Kidney (tissue), 14 donors: ENCODE measurements around the gene TMOD1. TPM values are rescaled to one million over a fixed set of nuclear protein-coding genes. Genes with fewer than 3 reads are reported as not detected.

Source experiments
- DNase-seq, 5 donors: peaks; one replicate each; pipeline ENCODE4 v3.0.0-alpha.2; 2013 to 2020
- FAIRE-seq: peaks from 2 replicates; lab custom pipeline; 2012; peaks lifted over from hg19 to GRCh38; lab: Jason Lieb, UNC
- H3K27ac ChIP-seq, 2 donors: one replicate each; pipeline ENCODE4 v1.7.0; 2013; ENCODE audit warnings: low read depth in 2 of 2, low read length in 2 of 2, inconsistent platforms in 1 of 2
- H3K27me3 ChIP-seq: one replicate; pipeline ENCODE4 v1.7.1; 2013; ENCODE audit warnings: low read length, inconsistent platforms; ENCODE audit not compliant: control insufficient read depth, insufficient read depth
- H3K36me3 ChIP-seq, 3 donors: one replicate each; pipeline versions ENCODE4 v1.7.0 to v1.7.1; 2013; ENCODE audit warnings: low read length in 3 of 3, control low read depth in 1 of 3, inconsistent platforms in 1 of 3; ENCODE audit not compliant: insufficient read depth in 3 of 3, control insufficient read depth in 2 of 3
- H3K4me1 ChIP-seq, 3 donors: one replicate each; pipeline versions ENCODE4 v1.7.0 to v1.7.1; 2013; ENCODE audit warnings: low read length in 3 of 3, inconsistent platforms in 1 of 3, low read depth in 1 of 3; ENCODE audit not compliant: control insufficient read depth in 2 of 3, insufficient read depth in 2 of 3
- H3K4me3 ChIP-seq, 3 donors: one replicate each; pipeline versions ENCODE4 v1.7.0 to v1.8.1; 2013; ENCODE audit warnings: low read length in 3 of 3, control low read depth in 1 of 3, inconsistent platforms in 1 of 3
- H3K9ac ChIP-seq, 3 donors: one replicate each; pipeline versions ENCODE4 v1.7.0 to v1.7.1; 2013; ENCODE audit warnings: low read length in 3 of 3, control low read depth in 1 of 3, inconsistent platforms in 1 of 3
- H3K9me3 ChIP-seq, 3 donors: one replicate each; pipeline versions ENCODE4 v1.7.0 to v1.7.1; 2013; ENCODE audit warnings: low read length in 3 of 3, control low read depth in 1 of 3, inconsistent platforms in 1 of 3; ENCODE audit not compliant: control insufficient read depth in 2 of 3, insufficient read depth in 1 of 3
- intact Hi-C: fragments of 100-400 bp; cut with DNase I; formaldehyde crosslinking; loops from one replicate; pipeline ENCODE4 v1.11.1; 2022
- polyA plus RNA-seq: library from polyadenylated mRNA; stranded (reverse); fragments of 350-450 nt; fragmentation: Illumina TruSeq; extraction: RNeasy Lipid Tissue Mini Kit (QIAGEN cat#74804); gene quantifications from one replicate; pipeline ENCODE4 v1.2.3, GENCODE V29; 2014; ENCODE audit warnings: low read depth, low replicate concordance; ENCODE audit not compliant: insufficient read depth
- total RNA-seq: library from RNA; stranded (reverse); fragmentation: NEBNext Ultra II Directional; extraction: Animal tissue kit (Norgen Biotek cat#: 25700); gene quantifications from one replicate; pipeline ENCODE4 v1.2.1, GENCODE V29; 2021
- TF ChIP-seq, protein P1 (sequence below): IDR thresholded peaks from 3 replicates; pipeline ENCODE4 v1.5.1; 2012; ENCODE audit warnings: mild to moderate bottlenecking, moderate library complexity, borderline replicate concordance; ENCODE audit not compliant: insufficient read depth; ENCODE audit errors: extremely low read depth
- donor health status: control.
- donor health status: control.
- donor health status: control.
- donor health status: control.
- donor health status: control.
- donor health status: DM: yes; HTN: yes; CAD: no.
- donor health status: Normal renal cell carcinoma (clear cell type).

Gene TMOD1
- total and polyA plus RNA-seq, 2 donors from 2014 or later = 8.1 to 14.9 TPM

DNA sequence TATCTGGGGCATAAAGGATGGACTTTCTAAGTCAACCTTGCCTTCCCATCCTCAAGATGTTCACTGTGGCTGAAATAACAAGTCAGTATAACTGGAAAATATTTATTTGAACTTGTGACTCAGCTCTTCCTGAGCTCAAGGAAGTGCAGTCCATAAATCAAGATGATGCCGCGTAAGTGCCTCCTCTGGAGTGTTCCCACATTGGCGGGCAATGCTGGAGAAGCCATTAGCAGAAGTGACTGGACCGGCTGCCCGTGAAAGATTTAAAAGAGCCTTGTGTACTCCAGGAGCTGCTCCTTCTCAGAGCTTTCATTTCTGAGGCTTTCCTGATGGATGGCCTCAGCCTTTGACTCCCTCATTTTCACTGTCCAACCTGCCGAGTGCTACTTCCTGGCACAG, 17.4 kb downstream of the TMOD1 start:
- FAIRE-seq = no peak
- Histone ChIP-seq H3K9me3 (no peaks in the 10 kb centered on the region), H3K4me3 (no peak overlapping the region), H3K36me3 (no peaks in the 10 kb centered on the region), H3K9ac (no peak overlapping the region), H3K27ac (peak overlapping the region in 1 of 2 donors; percentile 36), H3K4me1 (peaks cover 0 to 4% (median 0%) of the 10 kb centered on the region in 3 donors), H3K27me3 (no peaks in the 10 kb centered on the region)
- TF ChIP-seq, protein P1, sequence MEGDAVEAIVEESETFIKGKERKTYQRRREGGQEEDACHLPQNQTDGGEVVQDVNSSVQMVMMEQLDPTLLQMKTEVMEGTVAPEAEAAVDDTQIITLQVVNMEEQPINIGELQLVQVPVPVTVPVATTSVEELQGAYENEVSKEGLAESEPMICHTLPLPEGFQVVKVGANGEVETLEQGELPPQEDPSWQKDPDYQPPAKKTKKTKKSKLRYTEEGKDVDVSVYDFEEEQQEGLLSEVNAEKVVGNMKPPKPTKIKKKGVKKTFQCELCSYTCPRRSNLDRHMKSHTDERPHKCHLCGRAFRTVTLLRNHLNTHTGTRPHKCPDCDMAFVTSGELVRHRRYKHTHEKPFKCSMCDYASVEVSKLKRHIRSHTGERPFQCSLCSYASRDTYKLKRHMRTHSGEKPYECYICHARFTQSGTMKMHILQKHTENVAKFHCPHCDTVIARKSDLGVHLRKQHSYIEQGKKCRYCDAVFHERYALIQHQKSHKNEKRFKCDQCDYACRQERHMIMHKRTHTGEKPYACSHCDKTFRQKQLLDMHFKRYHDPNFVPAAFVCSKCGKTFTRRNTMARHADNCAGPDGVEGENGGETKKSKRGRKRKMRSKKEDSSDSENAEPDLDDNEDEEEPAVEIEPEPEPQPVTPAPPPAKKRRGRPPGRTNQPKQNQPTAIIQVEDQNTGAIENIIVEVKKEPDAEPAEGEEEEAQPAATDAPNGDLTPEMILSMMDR = no peak
- DNase-seq = peak; percentile 64 to 84 (median 79)
- intact Hi-C loops = no loop called here

- no peak for FAIRE-seq
- intact Hi-C loops = no loop called here
- H3K9ac ChIP-seq = no peak overlapping the region
Measured at GRCh38 chr9:97519441-97519970, 18.0 kb downstream of the TMOD1 start.

GRCh38 chr9:97521576-97522333, 20.3 kb downstream of the TMOD1 start:
- intact Hi-C loops = no loop called here
- FAIRE-seq (no peak), DNase-seq (no peak)
- Histone ChIP-seq H3K9me3 (no peaks in the 10 kb centered on the region), H3K27ac (no peak overlapping the region), H3K27me3 (no peaks in the 10 kb centered on the region), H3K4me3 (no peak overlapping the region), H3K4me1 (peaks cover 0 to 4% (median 0%) of the 10 kb centered on the region in 3 donors), H3K9ac (no peak overlapping the region), H3K36me3 (no peaks in the 10 kb centered on the region)
- TF ChIP-seq, protein P1 = no peak

More at GRCh38 chr9:97519441-97519970, 18.0 kb downstream of the TMOD1 start:
- peaks cover 0 to 4% (median 0%) of the 10 kb centered on the region in 3 donors for H3K4me1 ChIP-seq
- H3K4me3 ChIP-seq = no peak overlapping the region
- H3K27ac ChIP-seq = peak overlapping the region; percentile 32 to 36
- TF ChIP-seq, protein P1 = no peak
- H3K36me3 ChIP-seq = no peaks in the 10 kb centered on the region
- H3K9me3 ChIP-seq = no peaks in the 10 kb centered on the region
- peak in 1 of 5 donors; percentile 26 for DNase-seq
- no peaks in the 10 kb centered on the region for H3K27me3 ChIP-seq
